ENCODE results near the gene SPOCK1.

Gene SPOCK1

DNA sequence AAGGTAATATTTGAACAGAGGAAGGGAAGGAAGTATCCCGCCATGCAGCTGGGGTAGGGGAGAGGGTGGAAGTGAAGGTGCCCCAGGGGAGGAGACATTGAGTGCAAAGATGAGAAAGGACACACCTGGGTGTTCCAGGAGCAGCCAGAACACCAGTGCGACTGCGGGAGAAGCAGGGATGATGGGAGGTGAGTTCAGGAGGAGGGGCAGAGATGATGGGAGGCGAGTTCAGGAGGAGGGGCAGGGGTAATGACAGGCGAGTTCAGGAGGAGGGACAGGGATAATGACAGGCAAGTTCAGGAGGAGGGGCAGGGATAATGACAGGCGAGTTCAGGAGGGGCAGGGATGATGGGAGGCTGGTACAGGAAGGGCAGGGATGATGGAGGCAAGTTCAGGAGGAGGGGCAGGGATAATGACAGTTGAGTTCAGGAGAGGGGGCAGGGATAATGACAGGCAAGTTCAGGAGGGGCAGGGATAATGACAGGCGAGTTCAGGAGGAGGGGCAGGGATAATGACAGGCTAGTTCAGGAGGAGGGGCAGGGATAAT is 17.2 kb upstream of the SPOCK1 start:
- no peak for DNase-seq (ENCODE audit: low read depth)
- no peak overlapping the region for H3K4me3 ChIP-seq (ENCODE audit: low read depth, low read length)
- TF ChIP-seq, protein P1, sequence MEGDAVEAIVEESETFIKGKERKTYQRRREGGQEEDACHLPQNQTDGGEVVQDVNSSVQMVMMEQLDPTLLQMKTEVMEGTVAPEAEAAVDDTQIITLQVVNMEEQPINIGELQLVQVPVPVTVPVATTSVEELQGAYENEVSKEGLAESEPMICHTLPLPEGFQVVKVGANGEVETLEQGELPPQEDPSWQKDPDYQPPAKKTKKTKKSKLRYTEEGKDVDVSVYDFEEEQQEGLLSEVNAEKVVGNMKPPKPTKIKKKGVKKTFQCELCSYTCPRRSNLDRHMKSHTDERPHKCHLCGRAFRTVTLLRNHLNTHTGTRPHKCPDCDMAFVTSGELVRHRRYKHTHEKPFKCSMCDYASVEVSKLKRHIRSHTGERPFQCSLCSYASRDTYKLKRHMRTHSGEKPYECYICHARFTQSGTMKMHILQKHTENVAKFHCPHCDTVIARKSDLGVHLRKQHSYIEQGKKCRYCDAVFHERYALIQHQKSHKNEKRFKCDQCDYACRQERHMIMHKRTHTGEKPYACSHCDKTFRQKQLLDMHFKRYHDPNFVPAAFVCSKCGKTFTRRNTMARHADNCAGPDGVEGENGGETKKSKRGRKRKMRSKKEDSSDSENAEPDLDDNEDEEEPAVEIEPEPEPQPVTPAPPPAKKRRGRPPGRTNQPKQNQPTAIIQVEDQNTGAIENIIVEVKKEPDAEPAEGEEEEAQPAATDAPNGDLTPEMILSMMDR (IDR thresholded peaks at IDR 0.05; ENCODE audit: control insufficient read depth, extremely low read depth, insufficient read depth): no peak

DNA sequence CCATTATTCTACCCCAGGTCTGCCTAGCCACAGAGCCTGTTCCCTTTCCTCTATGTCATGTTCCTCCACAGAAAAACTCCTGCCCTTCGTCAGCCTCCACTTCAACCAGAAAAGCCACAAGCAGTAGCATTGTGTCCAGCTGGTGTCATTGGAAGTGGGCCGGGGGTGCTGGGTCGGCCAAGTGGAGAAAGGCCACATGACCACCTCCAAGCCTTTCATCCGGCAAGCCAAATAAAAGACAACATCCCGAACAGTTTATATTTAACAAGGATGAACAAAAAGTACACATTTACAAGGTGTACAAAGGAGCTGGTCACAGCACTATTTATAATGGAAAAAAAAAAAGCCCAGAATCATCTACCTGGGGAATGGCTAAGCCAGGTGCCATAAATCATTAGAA is 16.1 kb upstream of the SPOCK1 start:
- TF ChIP-seq, protein P1 (IDR thresholded peaks at IDR 0.05; ENCODE audit: control insufficient read depth, extremely low read depth, insufficient read depth): no peak
- peak; percentile 35 for DNase-seq (ENCODE audit: low read depth)
- no peak overlapping the region for H3K4me3 ChIP-seq (ENCODE audit: low read depth, low read length)

DNA sequence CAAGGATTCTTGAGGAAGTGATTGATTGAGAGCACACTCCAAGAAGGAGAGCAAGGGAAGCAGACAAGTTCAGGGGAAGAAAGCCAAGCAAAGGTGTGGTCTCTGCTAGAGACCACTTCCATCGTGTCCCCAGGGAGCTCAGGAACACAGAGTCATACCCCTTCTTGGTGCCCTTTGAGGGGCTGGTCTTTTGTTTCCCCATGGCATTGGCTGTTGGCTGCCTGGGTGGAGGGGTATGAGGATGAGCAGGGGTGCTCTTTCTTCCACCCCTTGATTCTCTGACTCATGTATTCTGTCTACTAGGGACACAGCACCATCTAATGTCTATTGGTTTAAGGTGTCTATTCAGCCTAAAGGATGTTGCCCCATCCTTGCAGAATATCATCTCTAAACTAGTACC is 11.5 kb upstream of the SPOCK1 start:
- TF ChIP-seq, protein P1 (IDR thresholded peaks at IDR 0.05; ENCODE audit: control insufficient read depth, extremely low read depth, insufficient read depth): no peak
- DNase-seq (ENCODE audit: low read depth): no peak
- H3K4me3 ChIP-seq (ENCODE audit: low read depth, low read length): no peak overlapping the region

DNA sequence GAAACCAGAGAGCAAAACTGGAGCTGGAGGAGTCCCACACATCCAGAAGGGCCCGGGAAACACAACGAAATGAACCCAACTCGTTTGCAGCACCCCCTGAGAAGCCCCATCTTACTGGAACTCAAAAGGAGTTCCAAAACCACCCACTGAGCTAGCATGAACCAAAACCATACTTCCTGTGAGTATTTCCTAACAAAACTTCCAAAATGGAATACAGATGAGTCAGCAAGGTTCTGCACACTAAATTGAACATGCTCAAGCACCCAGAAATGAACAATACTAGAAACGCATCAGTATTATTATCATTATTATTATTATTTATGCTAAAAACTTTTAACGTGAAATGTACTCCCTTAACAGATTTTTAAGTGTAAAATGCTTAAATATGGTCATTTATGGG is 8.0 kb upstream of the SPOCK1 start:
- H3K4me3 ChIP-seq (ENCODE audit: low read depth, low read length): no peak overlapping the region
- TF ChIP-seq, protein P1 (IDR thresholded peaks at IDR 0.05; ENCODE audit: control insufficient read depth, extremely low read depth, insufficient read depth): no peak
- DNase-seq (ENCODE audit: low read depth): no peak

GRCh38 chr5:137506296-137506695 is 7.2 kb upstream of the SPOCK1 start:
- no peak overlapping the region for H3K4me3 ChIP-seq (ENCODE audit: low read depth, low read length)
- TF ChIP-seq, protein P1 (IDR thresholded peaks at IDR 0.05; ENCODE audit: control insufficient read depth, extremely low read depth, insufficient read depth): no peak
- DNase-seq (ENCODE audit: low read depth): no peak

- TF ChIP-seq, protein P1 (IDR thresholded peaks at IDR 0.05; ENCODE audit: control insufficient read depth, extremely low read depth, insufficient read depth): no peak
- DNase-seq (ENCODE audit: low read depth): no peak
- no peak overlapping the region for H3K4me3 ChIP-seq (ENCODE audit: low read depth, low read length)
These were observed 5.8 kb upstream of the SPOCK1 start for GRCh38 chr5:137504916-137505315.

DNA sequence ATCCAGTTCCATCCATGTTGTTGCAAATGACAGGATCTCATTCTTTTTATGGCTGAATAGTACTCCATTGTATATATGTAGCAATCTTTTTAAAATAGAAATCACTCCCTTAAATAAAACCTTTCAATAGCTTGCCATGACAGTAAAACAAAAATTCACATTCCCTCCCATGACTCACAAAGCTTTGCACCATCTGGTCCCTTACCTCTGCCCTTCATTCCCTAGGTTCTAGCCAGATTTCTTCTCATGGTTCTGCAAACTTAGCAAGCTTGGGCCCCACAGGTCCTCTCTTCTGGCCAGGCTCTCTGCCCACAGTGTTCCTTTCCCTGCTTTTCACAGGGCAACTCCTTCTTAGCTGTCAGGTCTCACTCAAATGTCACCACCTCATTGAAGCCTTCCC is 4.3 kb upstream of the SPOCK1 start:
- no peak for DNase-seq (ENCODE audit: low read depth)
- H3K4me3 ChIP-seq (ENCODE audit: low read depth, low read length): no peak overlapping the region
- TF ChIP-seq, protein P1 (IDR thresholded peaks at IDR 0.05; ENCODE audit: control insufficient read depth, extremely low read depth, insufficient read depth): no peak
